HG03460 (cell line): ENCODE data around the gene ICE1.

Source experiments
- ATAC-seq: cut with Tn5 transposase; IDR thresholded peaks from one replicate; pipeline ENCODE4 v1.9.1; 2021; ENCODE audit not compliant: unreplicated experiment

The ICE1 gene

GRCh38 chr5:5532306-5533076 lies 110.0 kb downstream of the ICE1 start:
- no peak for ATAC-seq

GRCh38 chr5:5533927-5534326 lies 111.5 kb downstream of the ICE1 start:
- ATAC-seq, result no peak

- no peak for ATAC-seq
These were observed 111.9 kb downstream of the ICE1 start for GRCh38 chr5:5534333-5534732.

GRCh38 chr5:5536871-5537270 lies 114.4 kb downstream of the ICE1 start:
- no peak for ATAC-seq

GRCh38 chr5:5537426-5537825 lies 114.9 kb downstream of the ICE1 start:
- no peak for ATAC-seq

- ATAC-seq, result no peak
These were observed 117.1 kb downstream of the ICE1 start for GRCh38 chr5:5539590-5539989.
